Calu3 (cell line): ENCODE measurements around the gene CHST15. TPM values are rescaled to one million over a fixed set of nuclear protein-coding genes. Genes with fewer than 3 reads are reported as not detected.

Source experiments
- BruUV-seq: library from RNA; stranded (reverse); fragments of 400-500 nt; replicated peaks from 2 replicates; lab custom pipeline; 2021; lab: Mats Ljungman, UMichigan
- CTCF ChIA-PET: fragments of 300-600 bp; sonication (Branson Sonifier 250); formaldehyde crosslinking; loops from one replicate; lab custom pipeline; 2022; ENCODE audit warnings: antibody characterized with exemption; lab: Charles Lee
- DNase-seq: peaks from one replicate; pipeline ENCODE4 v3.0.0; 2022
- H3K27ac Mint-ChIP-seq: one replicate; pipeline ENCODE4 v1.8.0; 2022; ENCODE audit warnings: mixed read lengths; ENCODE audit not compliant: unreplicated experiment
- H3K27me3 Mint-ChIP-seq: one replicate; pipeline ENCODE4 v1.8.0; 2022; ENCODE audit warnings: mixed read lengths; ENCODE audit not compliant: unreplicated experiment
- H3K36me3 Mint-ChIP-seq: one replicate; pipeline ENCODE4 v1.8.0; 2022; ENCODE audit warnings: mild to moderate bottlenecking, moderate library complexity, mixed read lengths; ENCODE audit not compliant: insufficient read depth, unreplicated experiment
- H3K4me1 Mint-ChIP-seq: one replicate; pipeline ENCODE4 v1.8.0; 2022; ENCODE audit warnings: mild to moderate bottlenecking, low read depth, mixed read lengths; ENCODE audit not compliant: unreplicated experiment
- H3K4me3 Mint-ChIP-seq: one replicate; pipeline ENCODE4 v1.8.0; 2022; ENCODE audit warnings: mild to moderate bottlenecking, low read depth, moderate library complexity, mixed read lengths; ENCODE audit not compliant: unreplicated experiment
- H3K9me3 Mint-ChIP-seq: one replicate; pipeline ENCODE4 v1.8.0; 2022; ENCODE audit warnings: low read depth, mixed read lengths; ENCODE audit not compliant: unreplicated experiment
- intact Hi-C: fragments of 100-400 bp; cut with micrococcal nuclease; formaldehyde crosslinking; loops from one replicate; pipeline ENCODE4 v1.10.0; 2022; ENCODE audit not compliant: unreplicated experiment
- total RNA-seq: library from RNA; stranded (reverse); gene quantifications from 2 replicates; pipeline ENCODE4 v1.2.3, GENCODE V29; 2022
- TF ChIP-seq, protein P1 (sequence below): fragments of 200-600 bp; IDR thresholded peaks from one replicate; pipeline ENCODE4 v1.8.0; 2022; ENCODE audit warnings: antibody characterized with exemption; ENCODE audit not compliant: unreplicated experiment

Gene CHST15
- total RNA-seq, 1 experiment from 2014 or later: 19.3 TPM

- TF ChIP-seq, protein P1, sequence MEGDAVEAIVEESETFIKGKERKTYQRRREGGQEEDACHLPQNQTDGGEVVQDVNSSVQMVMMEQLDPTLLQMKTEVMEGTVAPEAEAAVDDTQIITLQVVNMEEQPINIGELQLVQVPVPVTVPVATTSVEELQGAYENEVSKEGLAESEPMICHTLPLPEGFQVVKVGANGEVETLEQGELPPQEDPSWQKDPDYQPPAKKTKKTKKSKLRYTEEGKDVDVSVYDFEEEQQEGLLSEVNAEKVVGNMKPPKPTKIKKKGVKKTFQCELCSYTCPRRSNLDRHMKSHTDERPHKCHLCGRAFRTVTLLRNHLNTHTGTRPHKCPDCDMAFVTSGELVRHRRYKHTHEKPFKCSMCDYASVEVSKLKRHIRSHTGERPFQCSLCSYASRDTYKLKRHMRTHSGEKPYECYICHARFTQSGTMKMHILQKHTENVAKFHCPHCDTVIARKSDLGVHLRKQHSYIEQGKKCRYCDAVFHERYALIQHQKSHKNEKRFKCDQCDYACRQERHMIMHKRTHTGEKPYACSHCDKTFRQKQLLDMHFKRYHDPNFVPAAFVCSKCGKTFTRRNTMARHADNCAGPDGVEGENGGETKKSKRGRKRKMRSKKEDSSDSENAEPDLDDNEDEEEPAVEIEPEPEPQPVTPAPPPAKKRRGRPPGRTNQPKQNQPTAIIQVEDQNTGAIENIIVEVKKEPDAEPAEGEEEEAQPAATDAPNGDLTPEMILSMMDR: no peak
- intact Hi-C loops: no loop called here
- Mint-ChIP-seq H3K9me3 (no peaks in the 10 kb centered on the region), H3K4me1 (no peaks in the 10 kb centered on the region), H3K36me3 (no peaks in the 10 kb centered on the region), H3K27me3 (peaks cover 54% of the 10 kb centered on the region), H3K27ac (no peak overlapping the region), H3K4me3 (no peak overlapping the region)
- no peak for DNase-seq
- BruUV-seq: no TSS peak
- CTCF ChIA-PET: no interaction called here
These were observed 130.5 kb downstream of the CHST15 start for GRCh38 chr10:123962756-123963530.

- intact Hi-C loops: no loop called here
- Mint-ChIP-seq H3K4me1 (no peaks in the 10 kb centered on the region), H3K27ac (no peak overlapping the region), H3K27me3 (peaks cover 25% of the 10 kb centered on the region), H3K4me3 (no peak overlapping the region), H3K36me3 (no peaks in the 10 kb centered on the region), H3K9me3 (no peaks in the 10 kb centered on the region)
- DNase-seq: no peak
- TF ChIP-seq, protein P1: no peak
- no TSS peak for BruUV-seq
- CTCF ChIA-PET: no interaction called here
These were observed 135.2 kb downstream of the CHST15 start for GRCh38 chr10:123958241-123958640.

Other genes with a start within 250 kb of the CHST15 start
- gene CPXM2, start 201.8 kb downstream of the CHST15 start, total RNA-seq: not detected in 2 replicates